HEK293 (cell line): Measurements from ENCODE around the gene TNFRSF25.

Experiments
- CTCF ChIA-PET: fragments of 350-600 bp; formaldehyde crosslinking; extraction: SDS; loops from one replicate; lab custom pipeline; 2021; ENCODE audit warnings: antibody characterized with exemption; lab: Yijun Ruan, JAX
- POLR2A ChIA-PET: fragments of 300-600 bp; formaldehyde crosslinking; extraction: SDS; loops from one replicate; lab custom pipeline; 2020; ENCODE audit warnings: antibody characterized with exemption, inconsistent platforms; lab: Yijun Ruan, JAX
- H3K27ac ChIP-seq: fragments of 200-500 bp; sonication (Bioruptor generic); 2 replicates; pipeline ENCODE4 v1.5.1; 2014; ENCODE audit warnings: low read depth, low read length, control low read depth, inconsistent platforms; ENCODE audit errors: extremely low read depth
- H3K36me3 ChIP-seq, 2 experiments: fragments of 200-500 bp in 1 of 2; sonication (Bioruptor generic) in 1 of 2; 1 replicate in 1 of 2; 2 replicates in 1 of 2; pipeline ENCODE4 v1.5.1; 2014 to 2017; ENCODE audit warnings: inconsistent platforms in 2 of 2, low read length in 2 of 2; ENCODE audit not compliant: control insufficient read depth in 2 of 2, insufficient read depth in 1 of 2
- H3K4me1 ChIP-seq: fragments of 200-500 bp; sonication (Bioruptor generic); 2 replicates; pipeline ENCODE4 v1.5.1; 2014; ENCODE audit warnings: mild to moderate bottlenecking, low read length, inconsistent platforms; ENCODE audit not compliant: control insufficient read depth, insufficient read depth
- H3K4me3 ChIP-seq: 2 replicates; pipeline ENCODE4 v1.5.1; 2011; ENCODE audit warnings: low read depth, mild to moderate bottlenecking, control low read depth, low read length, moderate library complexity
- H3K9me3 ChIP-seq: fragments of 200-500 bp; sonication (Bioruptor generic); 2 replicates; pipeline ENCODE4 v1.5.1; 2014; ENCODE audit warnings: low read depth, low read length, inconsistent platforms; ENCODE audit not compliant: control insufficient read depth, insufficient read depth
- EGR2 ChIP-seq: fragments of 450-650 bp; formaldehyde crosslinking; IDR thresholded peaks from 2 replicates; pipeline ENCODE4 v1.5.1; 2016; ENCODE audit warnings: low read depth, missing biosample characterization, missing genetic modification characterization
- GLIS1 ChIP-seq: fragments of 450-650 bp; formaldehyde crosslinking; IDR thresholded peaks from 2 replicates; pipeline ENCODE4 v1.5.1; 2016; ENCODE audit warnings: missing biosample characterization, missing genetic modification characterization
- GLIS2 ChIP-seq: fragments of 450-650 bp; formaldehyde crosslinking; IDR thresholded peaks from 2 replicates; pipeline ENCODE4 v1.5.1; 2016; ENCODE audit warnings: missing biosample characterization, missing genetic modification characterization
- KLF10 ChIP-seq: fragments of 450-650 bp; IDR thresholded peaks from 2 replicates; pipeline ENCODE4 v1.5.1; 2018; ENCODE audit warnings: missing biosample characterization, mild to moderate bottlenecking, missing genetic modification characterization
- SCRT1 ChIP-seq: fragments of 450-650 bp; formaldehyde crosslinking; IDR thresholded peaks from 2 replicates; pipeline ENCODE4 v1.5.1; 2016; ENCODE audit warnings: missing biosample characterization, missing genetic modification characterization, borderline replicate concordance
- SCRT2 ChIP-seq: fragments of 450-650 bp; formaldehyde crosslinking; IDR thresholded peaks from 2 replicates; pipeline ENCODE4 v1.5.1; 2016; ENCODE audit warnings: missing biosample characterization, missing genetic modification characterization
- TRIM28 ChIP-seq: IDR thresholded peaks from 2 replicates; pipeline ENCODE4 v1.6.1; 2011; ENCODE audit warnings: low read length, control low read depth, borderline replicate concordance
- ZFHX2 ChIP-seq: fragments of 450-650 bp; formaldehyde crosslinking; conservative IDR thresholded peaks from 2 replicates; pipeline ENCODE4 v1.5.1; 2016; ENCODE audit warnings: missing biosample characterization, missing genetic modification characterization
- ZFP37 ChIP-seq: fragments of 450-650 bp; formaldehyde crosslinking; IDR thresholded peaks from 2 replicates; pipeline ENCODE4 v1.5.1; 2016; ENCODE audit warnings: missing biosample characterization, missing genetic modification characterization
- ZNF112 ChIP-seq: fragments of 450-650 bp; formaldehyde crosslinking; IDR thresholded peaks from 2 replicates; pipeline ENCODE4 v1.5.0; 2017; ENCODE audit warnings: missing biosample characterization, missing genetic modification characterization
- ZNF19 ChIP-seq: fragments of 450-650 bp; formaldehyde crosslinking; IDR thresholded peaks from 2 replicates; pipeline ENCODE4; 2016; ENCODE audit warnings: missing biosample characterization, missing genetic modification characterization, low read depth
- ZNF2 ChIP-seq: fragments of 450-650 bp; formaldehyde crosslinking; IDR thresholded peaks from 2 replicates; pipeline ENCODE4 v1.5.1; 2016; ENCODE audit warnings: missing biosample characterization, missing genetic modification characterization
- ZNF423 ChIP-seq: fragments of 450-650 bp; formaldehyde crosslinking; IDR thresholded peaks from 2 replicates; pipeline ENCODE4 v1.5.1; 2016; ENCODE audit warnings: missing biosample characterization, missing genetic modification characterization
- ZNF514 ChIP-seq: fragments of 450-650 bp; formaldehyde crosslinking; IDR thresholded peaks from 2 replicates; pipeline ENCODE4 v1.5.1; 2016; ENCODE audit warnings: missing biosample characterization, missing genetic modification characterization
- ZNF558 ChIP-seq: fragments of 450-650 bp; formaldehyde crosslinking; IDR thresholded peaks from 2 replicates; pipeline ENCODE4 v1.5.1; 2016; ENCODE audit warnings: missing biosample characterization, missing genetic modification characterization
- ZNF610 ChIP-seq: fragments of 450-650 bp; formaldehyde crosslinking; IDR thresholded peaks from 2 replicates; pipeline ENCODE4 v1.5.1; 2016; ENCODE audit warnings: missing biosample characterization, missing genetic modification characterization, borderline replicate concordance
- ZNF670 ChIP-seq: fragments of 450-650 bp; formaldehyde crosslinking; IDR thresholded peaks from 2 replicates; pipeline ENCODE4 v1.5.1; 2016; ENCODE audit warnings: missing biosample characterization, missing genetic modification characterization, low read depth
- ZNF677 ChIP-seq: fragments of 450-650 bp; IDR thresholded peaks from 2 replicates; pipeline ENCODE4 v1.5.0; 2018; ENCODE audit warnings: missing biosample characterization, mild to moderate bottlenecking, missing genetic modification characterization, moderate library complexity
- TF ChIP-seq, protein P1 (sequence below): fragments of 450-650 bp; formaldehyde crosslinking; IDR thresholded peaks from 2 replicates; pipeline ENCODE4 v1.5.1; 2016; ENCODE audit warnings: missing biosample characterization, missing genetic modification characterization
- TF ChIP-seq, protein P2 (sequence below): fragments of 450-650 bp; formaldehyde crosslinking; IDR thresholded peaks from 2 replicates; pipeline ENCODE4 v1.5.1; 2016; ENCODE audit warnings: missing biosample characterization, missing genetic modification characterization
- TF ChIP-seq, protein P3 (sequence below): fragments of 450-650 bp; formaldehyde crosslinking; IDR thresholded peaks from 2 replicates; pipeline ENCODE4 v1.5.1; 2017; ENCODE audit warnings: missing biosample characterization, missing genetic modification characterization
- TF ChIP-seq, protein P4 (sequence below): fragments of 450-650 bp; formaldehyde crosslinking; IDR thresholded peaks from 2 replicates; pipeline ENCODE4 v1.5.1; 2016; ENCODE audit warnings: missing biosample characterization, missing genetic modification characterization, borderline replicate concordance
- TF ChIP-seq, protein P5 (sequence below): fragments of 450-650 bp; formaldehyde crosslinking; IDR thresholded peaks from 2 replicates; pipeline ENCODE4 v1.5.1; 2016; ENCODE audit warnings: missing biosample characterization, missing genetic modification characterization

Gene TNFRSF25

DNA sequence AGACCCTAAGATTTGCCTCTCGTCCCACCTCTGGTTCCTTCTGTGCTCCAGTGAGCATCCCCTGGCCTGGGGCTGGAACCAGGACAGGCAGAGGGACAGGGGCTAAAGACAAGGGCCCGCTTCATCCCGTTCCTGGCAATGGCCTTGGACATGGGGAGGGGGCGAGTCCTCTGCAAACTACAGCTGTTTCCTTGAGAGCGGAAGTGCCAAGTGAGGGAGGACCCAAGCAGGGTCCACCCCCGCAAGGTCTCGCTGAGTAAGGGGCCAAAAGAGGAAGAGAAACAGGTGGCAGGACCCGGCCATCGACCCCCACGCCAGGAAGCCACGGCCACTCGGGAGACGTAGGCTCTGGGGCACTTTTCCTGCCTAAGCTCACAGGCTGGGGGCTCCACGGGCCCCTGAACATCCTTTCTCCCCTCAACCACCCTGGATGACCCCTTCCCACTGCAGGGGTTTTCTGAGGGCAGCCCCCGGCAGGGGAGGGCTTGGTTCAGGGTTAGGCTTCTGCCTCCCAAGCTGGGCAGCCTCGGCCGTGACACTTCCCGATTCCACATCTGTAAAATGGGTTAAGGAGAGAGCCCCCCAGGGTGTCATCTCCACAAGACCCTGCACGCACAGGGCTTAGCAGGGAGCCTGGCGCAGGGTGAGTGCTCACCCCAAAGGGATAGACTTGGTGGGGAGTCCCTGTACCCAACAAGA, 43.4 kb upstream of the TNFRSF25 start (continued):
- TF ChIP-seq, protein P1, sequence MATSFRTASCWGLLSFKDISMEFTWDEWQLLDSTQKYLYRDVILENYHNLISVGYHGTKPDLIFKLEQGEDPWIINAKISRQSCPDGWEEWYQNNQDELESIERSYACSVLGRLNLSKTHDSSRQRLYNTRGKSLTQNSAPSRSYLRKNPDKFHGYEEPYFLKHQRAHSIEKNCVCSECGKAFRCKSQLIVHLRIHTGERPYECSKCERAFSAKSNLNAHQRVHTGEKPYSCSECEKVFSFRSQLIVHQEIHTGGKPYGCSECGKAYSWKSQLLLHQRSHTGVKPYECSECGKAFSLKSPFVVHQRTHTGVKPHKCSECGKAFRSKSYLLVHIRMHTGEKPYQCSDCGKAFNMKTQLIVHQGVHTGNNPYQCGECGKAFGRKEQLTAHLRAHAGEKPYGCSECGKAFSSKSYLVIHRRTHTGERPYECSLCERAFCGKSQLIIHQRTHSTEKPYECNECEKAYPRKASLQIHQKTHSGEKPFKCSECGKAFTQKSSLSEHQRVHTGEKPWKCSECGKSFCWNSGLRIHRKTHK (tag by site-specific recombination): no peak
- no peak for TF ChIP-seq TRIM28
- TF ChIP-seq, protein P2, sequence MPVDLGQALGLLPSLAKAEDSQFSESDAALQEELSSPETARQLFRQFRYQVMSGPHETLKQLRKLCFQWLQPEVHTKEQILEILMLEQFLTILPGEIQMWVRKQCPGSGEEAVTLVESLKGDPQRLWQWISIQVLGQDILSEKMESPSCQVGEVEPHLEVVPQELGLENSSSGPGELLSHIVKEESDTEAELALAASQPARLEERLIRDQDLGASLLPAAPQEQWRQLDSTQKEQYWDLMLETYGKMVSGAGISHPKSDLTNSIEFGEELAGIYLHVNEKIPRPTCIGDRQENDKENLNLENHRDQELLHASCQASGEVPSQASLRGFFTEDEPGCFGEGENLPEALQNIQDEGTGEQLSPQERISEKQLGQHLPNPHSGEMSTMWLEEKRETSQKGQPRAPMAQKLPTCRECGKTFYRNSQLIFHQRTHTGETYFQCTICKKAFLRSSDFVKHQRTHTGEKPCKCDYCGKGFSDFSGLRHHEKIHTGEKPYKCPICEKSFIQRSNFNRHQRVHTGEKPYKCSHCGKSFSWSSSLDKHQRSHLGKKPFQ: no peak
- TF ChIP-seq, protein P3, sequence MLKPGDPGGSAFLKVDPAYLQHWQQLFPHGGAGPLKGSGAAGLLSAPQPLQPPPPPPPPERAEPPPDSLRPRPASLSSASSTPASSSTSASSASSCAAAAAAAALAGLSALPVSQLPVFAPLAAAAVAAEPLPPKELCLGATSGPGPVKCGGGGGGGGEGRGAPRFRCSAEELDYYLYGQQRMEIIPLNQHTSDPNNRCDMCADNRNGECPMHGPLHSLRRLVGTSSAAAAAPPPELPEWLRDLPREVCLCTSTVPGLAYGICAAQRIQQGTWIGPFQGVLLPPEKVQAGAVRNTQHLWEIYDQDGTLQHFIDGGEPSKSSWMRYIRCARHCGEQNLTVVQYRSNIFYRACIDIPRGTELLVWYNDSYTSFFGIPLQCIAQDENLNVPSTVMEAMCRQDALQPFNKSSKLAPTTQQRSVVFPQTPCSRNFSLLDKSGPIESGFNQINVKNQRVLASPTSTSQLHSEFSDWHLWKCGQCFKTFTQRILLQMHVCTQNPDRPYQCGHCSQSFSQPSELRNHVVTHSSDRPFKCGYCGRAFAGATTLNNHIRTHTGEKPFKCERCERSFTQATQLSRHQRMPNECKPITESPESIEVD (tag by site-specific recombination): no peak
- TF ChIP-seq, all 188 proteins: peak for 0

DNA sequence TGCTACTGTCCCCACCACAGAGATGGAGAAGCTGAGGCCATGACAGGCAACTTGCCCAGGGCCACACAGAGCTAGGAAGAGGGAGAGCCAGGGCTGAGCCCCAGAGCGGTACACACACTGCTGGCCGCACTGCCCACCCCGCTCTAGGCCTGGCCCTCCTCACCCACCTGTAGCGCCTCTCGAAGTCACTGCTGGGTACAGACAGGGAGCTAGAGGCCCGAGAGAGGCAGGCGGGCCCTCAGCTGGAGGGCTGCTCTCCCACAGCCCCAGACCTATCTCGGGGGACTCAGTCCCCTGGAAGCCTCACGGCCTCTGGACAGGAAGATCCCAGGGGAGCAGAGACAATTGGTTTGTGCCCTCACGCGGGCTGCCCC, 42.8 kb upstream of the TNFRSF25 start:
- POLR2A ChIA-PET: no interaction called here
- Histone ChIP-seq H3K4me1 (no peaks in the 10 kb centered on the region), H3K9me3 (no peaks in the 10 kb centered on the region), H3K4me3 (no peak overlapping the region), H3K36me3 (no peaks in the 10 kb centered on the region), H3K27ac (no peak overlapping the region)
- no peak for TF ChIP-seq ZNF112 (tag by site-specific recombination)
- TF ChIP-seq, protein P4, sequence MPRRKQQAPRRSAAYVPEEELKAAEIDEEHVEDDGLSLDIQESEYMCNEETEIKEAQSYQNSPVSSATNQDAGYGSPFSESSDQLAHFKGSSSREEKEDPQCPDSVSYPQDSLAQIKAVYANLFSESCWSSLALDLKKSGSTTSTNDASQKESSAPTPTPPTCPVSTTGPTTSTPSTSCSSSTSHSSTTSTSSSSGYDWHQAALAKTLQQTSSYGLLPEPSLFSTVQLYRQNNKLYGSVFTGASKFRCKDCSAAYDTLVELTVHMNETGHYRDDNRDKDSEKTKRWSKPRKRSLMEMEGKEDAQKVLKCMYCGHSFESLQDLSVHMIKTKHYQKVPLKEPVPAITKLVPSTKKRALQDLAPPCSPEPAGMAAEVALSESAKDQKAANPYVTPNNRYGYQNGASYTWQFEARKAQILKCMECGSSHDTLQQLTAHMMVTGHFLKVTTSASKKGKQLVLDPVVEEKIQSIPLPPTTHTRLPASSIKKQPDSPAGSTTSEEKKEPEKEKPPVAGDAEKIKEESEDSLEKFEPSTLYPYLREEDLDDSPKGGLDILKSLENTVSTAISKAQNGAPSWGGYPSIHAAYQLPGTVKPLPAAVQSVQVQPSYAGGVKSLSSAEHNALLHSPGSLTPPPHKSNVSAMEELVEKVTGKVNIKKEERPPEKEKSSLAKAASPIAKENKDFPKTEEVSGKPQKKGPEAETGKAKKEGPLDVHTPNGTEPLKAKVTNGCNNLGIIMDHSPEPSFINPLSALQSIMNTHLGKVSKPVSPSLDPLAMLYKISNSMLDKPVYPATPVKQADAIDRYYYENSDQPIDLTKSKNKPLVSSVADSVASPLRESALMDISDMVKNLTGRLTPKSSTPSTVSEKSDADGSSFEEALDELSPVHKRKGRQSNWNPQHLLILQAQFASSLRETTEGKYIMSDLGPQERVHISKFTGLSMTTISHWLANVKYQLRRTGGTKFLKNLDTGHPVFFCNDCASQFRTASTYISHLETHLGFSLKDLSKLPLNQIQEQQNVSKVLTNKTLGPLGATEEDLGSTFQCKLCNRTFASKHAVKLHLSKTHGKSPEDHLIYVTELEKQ: no peak
- no peak for TF ChIP-seq ZNF677 (tag by site-specific recombination)
- no peak for TF ChIP-seq ZNF514 (tag by site-specific recombination)
- peak; percentile 64 for TF ChIP-seq GLIS1 (tag by site-specific recombination)
- TF ChIP-seq ZNF610 (tag by site-specific recombination): no peak
- TF ChIP-seq SCRT1 (tag by site-specific recombination): peak; percentile 41; the same call in 1 of the 2 replicates
- TF ChIP-seq SCRT2: peak; percentile 75
- CTCF ChIA-PET: interaction anchor here (0.5 to 0.7 kb wide), 3 partner anchors 45 to 600 kb away, joined by 3 read pairs; partner anchors contain the start of gene NOL9

DNA sequence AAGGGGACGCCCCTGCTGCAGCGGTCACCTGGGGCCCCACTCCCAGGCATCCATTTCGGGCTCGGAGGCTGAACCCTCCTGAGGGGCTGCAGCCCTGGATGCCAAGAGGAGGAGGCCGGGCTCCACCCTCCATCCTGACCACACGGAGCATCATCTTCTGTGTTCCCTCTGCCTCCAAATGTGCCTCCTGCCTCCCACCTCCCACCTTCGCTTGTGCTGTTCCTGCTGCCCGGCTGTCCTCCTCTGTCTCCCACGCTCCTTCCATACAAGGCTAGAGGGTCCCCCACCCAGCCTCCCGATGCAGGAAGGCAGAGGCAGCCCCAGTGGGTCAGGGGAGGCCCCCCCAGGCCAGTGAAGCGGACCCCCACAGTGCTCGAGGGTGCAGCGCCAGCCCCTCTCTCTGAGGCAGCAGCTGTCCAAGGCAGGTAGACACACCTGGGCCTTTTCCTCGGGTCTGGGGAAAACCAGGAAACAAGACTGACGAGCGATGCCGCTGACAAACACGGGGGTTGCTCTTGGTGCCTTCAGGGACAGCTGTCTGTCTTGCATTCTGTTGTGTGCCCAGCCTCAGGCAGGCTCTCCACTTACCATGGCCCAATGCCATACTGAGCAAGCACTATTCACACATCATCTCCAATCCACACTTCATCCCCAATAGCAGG, 42.3 kb upstream of the TNFRSF25 start:
- H3K4me3 ChIP-seq: no peak overlapping the region
- H3K9me3 ChIP-seq: no peaks in the 10 kb centered on the region
- H3K36me3 ChIP-seq: no peaks in the 10 kb centered on the region
- H3K27ac ChIP-seq: no peak overlapping the region
- CTCF ChIA-PET: interaction anchor here (0.5 to 1.0 kb wide), 4 partner anchors 16 to 600 kb away, joined by 3 to 5 read pairs (median 3); partner anchors contain the start of gene NOL9
- no peaks in the 10 kb centered on the region for H3K4me1 ChIP-seq
- POLR2A ChIA-PET: no interaction called here
- no peak for TF ChIP-seq ZNF19 (tag by site-specific recombination)
- TF ChIP-seq ZFHX2 (tag by site-specific recombination): peak; percentile 43
- no peak for TF ChIP-seq ZNF2 (tag by site-specific recombination)
- TF ChIP-seq ZNF558: no peak
- no peak for TF ChIP-seq ZNF670 (tag by site-specific recombination)
- TF ChIP-seq GLIS2 (tag by site-specific recombination): peak; percentile 55
- TF ChIP-seq ZNF423 (tag by site-specific recombination): no peak
- TF ChIP-seq, protein P5, sequence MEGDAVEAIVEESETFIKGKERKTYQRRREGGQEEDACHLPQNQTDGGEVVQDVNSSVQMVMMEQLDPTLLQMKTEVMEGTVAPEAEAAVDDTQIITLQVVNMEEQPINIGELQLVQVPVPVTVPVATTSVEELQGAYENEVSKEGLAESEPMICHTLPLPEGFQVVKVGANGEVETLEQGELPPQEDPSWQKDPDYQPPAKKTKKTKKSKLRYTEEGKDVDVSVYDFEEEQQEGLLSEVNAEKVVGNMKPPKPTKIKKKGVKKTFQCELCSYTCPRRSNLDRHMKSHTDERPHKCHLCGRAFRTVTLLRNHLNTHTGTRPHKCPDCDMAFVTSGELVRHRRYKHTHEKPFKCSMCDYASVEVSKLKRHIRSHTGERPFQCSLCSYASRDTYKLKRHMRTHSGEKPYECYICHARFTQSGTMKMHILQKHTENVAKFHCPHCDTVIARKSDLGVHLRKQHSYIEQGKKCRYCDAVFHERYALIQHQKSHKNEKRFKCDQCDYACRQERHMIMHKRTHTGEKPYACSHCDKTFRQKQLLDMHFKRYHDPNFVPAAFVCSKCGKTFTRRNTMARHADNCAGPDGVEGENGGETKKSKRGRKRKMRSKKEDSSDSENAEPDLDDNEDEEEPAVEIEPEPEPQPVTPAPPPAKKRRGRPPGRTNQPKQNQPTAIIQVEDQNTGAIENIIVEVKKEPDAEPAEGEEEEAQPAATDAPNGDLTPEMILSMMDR (tag by site-specific recombination): no peak
- TF ChIP-seq KLF10: no peak
- peak; percentile 59 for TF ChIP-seq EGR2 (tag by site-specific recombination)
- no peak for TF ChIP-seq ZFP37
- TF ChIP-seq GLIS1 (tag by site-specific recombination): no peak
